Activated CD4-positive, alpha-beta T cell treated with anti-CD3 and anti-CD28 coated beads, Interleukin-2, amount 50 U/mL, for 48 hours (primary cell): ENCODE data around the gene HOTAIR.
A peak's percentile ranks its signal among the peaks of the same experiment; 100 is the strongest.

Source experiments
- DNase-seq, 2 experiments: peaks; one replicate each; pipeline ENCODE4 v3.0.0-alpha.2; 2020

The HOTAIR gene

GRCh38 chr12:53939141-53940108 is 35.3 kb downstream of the HOTAIR start:
- DNase-seq, result no peak

- DNase-seq, result peak; percentile 40 to 48
Measured at GRCh38 chr12:53938326-53939140, 36.2 kb downstream of the HOTAIR start, which contains the start of gene HOXC13. Gene HOXC13, plus strand, starts transcription at chr12:53938831. Its CDS starts 76 bp downstream, at chr12:53938907.

- no peak for DNase-seq
Measured at GRCh38 chr12:53937596-53938325, 37.0 kb downstream of the HOTAIR start.

- DNase-seq, result no peak
Measured at GRCh38 chr12:53937099-53937498, 37.7 kb downstream of the HOTAIR start.

GRCh38 chr12:53935383-53936341 is 39.1 kb downstream of the HOTAIR start:
- no peak for DNase-seq

- no peak for DNase-seq
Measured at GRCh38 chr12:53932915-53933314, 41.8 kb downstream of the HOTAIR start.

GRCh38 chr12:53931844-53932581 is 42.7 kb downstream of the HOTAIR start:
- DNase-seq, result no peak

- no peak for DNase-seq
Measured at GRCh38 chr12:53930591-53931255, 44.0 kb downstream of the HOTAIR start.

GRCh38 chr12:53929527-53929926 is 45.2 kb downstream of the HOTAIR start:
- DNase-seq, result no peak

GRCh38 chr12:53928054-53928835 is 46.5 kb downstream of the HOTAIR start:
- no peak for DNase-seq

GRCh38 chr12:53927220-53928029 is 47.3 kb downstream of the HOTAIR start:
- no peak for DNase-seq

GRCh38 chr12:53924521-53925405 is 50.0 kb downstream of the HOTAIR start:
- DNase-seq, result no peak

- DNase-seq, result no peak
Measured at GRCh38 chr12:53916788-53917655, 57.7 kb downstream of the HOTAIR start.
